ENCODE measurements around the gene MAS1L.

Gene MAS1L

GRCh38 chr6:29509711-29510110 is 22.0 kb upstream of the MAS1L start:
- DNase-seq: no peak

DNA sequence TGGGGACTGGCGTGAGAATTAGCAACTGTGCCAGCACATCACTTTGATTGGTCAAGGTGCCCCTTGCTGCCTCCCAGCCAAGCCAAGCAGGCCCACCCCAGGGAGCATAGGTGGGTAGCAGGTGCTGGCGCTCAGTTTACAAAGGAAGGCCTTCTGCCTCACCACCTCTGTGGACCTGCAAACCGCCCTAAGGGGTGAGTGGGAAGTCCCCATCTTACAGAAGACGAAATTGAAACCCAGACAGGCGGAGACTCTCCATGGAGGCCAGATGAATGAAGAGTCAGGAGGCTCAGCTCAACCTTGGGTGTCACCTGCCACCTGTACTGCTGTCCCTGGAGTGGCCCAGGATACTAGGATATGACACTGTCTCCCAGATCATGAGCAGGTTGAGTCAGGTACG is 21.5 kb upstream of the MAS1L start:
- DNase-seq: no peak

DNA sequence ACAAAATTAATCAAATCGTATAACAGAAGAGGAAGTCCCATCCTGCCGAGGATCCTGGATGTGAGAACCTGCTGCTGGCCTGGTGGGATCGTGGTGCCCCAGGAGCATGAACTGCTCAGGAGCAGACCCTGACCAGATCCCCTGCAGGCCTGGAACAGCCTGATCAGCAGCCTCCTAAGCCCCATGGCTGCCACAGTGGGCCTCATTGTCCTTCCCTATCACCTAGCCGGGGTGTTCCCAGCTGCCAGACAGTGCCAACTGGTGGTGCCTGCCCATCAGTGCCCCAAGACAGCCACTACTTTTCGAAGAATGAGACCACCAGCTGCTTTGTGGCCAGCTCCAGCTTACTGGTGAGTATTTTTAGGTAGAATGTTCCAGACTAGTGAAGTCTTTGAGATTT is 19.6 kb upstream of the MAS1L start:
- DNase-seq: no peak

GRCh38 chr6:29506446-29507067 is 18.8 kb upstream of the MAS1L start:
- no peak for DNase-seq

- DNase-seq: no peak
Measured at GRCh38 chr6:29505808-29506207, 18.1 kb upstream of the MAS1L start.

GRCh38 chr6:29504961-29505360 is 17.2 kb upstream of the MAS1L start:
- DNase-seq: no peak

DNA sequence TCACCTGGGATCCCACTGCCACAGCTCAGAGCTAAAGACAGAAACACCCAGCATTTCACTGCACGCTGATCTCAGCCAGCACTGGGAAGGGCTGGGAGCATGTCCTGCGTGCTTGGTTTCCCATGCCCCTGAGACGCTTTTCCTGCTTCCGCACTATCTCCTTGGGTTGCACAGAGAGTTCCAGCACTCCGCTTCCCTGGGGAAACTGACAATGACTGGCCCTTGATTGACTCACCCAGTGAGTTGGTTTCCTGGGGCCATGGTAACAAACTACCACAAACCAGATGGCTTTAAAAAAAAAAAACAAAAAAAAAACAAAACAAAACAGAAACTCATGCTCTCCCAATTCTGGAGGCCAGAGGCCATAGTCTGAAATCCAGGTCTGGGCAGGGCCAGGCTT is 14.8 kb upstream of the MAS1L start:
- no peak for DNase-seq

DNA sequence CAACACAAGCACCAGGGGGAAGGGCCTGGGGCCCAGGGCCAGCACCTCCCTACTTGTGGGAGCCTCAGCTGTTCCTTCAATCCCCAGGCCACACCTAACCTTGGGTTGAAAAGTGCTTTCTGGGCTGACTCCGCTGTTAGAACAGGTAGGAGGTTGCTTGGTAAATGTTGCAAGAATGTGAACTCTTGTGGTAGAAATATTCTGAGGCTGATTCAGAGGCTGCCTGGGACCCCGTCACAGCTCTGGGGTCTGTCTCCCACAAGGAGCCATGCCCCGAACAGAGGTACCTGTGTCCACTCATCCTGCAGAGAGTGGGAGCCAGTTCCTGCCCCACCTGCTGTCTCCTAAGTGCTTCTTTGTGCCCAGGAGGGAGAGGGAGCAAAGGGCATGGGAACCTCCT is 14.4 kb upstream of the MAS1L start:
- no peak for DNase-seq

GRCh38 chr6:29501106-29501505 is 13.3 kb upstream of the MAS1L start:
- DNase-seq: no peak

DNA sequence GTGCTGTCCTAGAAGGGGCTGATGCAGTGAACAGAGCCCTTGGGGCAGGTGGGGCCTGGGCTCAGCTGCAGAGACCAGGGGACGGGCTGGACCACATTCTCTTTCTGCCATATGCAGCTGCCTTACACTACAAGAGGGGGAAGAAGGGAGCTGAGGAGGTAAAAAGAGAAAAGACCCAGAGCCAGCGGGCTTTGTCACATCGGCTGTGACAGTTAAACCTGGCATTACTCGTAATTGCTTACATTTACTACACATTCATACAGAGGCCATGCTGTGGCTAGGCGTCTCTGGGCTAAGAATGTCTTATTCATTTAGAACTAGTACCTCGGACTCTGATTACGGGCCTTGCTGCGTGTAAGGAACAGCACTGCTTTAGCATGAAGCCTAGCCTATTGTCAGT is 12.8 kb upstream of the MAS1L start:
- DNase-seq: no peak

DNA sequence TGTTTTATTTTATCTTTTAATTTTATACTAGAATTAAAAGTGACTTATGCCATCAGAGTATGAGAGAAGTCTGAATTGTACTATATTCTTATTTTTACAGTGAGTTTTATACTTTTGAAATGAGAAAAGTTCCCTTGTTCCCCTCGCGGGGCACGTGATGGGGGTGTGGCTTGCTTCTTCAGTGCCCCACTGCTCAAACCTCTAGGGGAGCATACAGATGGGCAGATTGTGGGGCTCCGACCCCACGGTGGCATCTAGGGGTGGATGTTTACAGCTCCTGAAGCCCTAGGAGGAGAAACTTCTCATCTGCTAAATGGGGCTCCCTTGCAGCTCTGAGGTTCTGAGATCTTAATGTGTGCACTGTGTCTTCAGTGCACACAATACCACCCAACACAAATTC is 11.9 kb upstream of the MAS1L start:
- no peak for DNase-seq

DNA sequence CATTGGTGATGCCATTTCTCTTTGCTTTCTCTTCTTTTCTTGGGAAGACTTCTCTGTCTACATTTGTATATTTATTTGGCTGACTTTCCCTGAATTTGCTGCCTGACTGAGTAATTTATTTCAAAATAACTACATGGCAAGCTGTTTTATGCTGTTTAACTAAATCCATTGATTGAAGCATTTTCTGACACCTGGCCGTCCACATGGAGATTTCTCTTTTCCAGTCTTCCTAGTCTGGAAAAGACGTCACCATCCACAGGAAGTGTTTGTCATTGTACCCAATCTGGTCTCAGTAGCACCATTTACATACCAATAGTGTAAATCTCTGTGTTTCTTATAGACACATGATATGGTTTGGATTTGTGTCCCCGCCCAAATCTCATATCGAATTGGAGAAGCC is 9.2 kb upstream of the MAS1L start:
- DNase-seq: no peak

GRCh38 chr6:29495571-29495970 is 7.8 kb upstream of the MAS1L start:
- no peak for DNase-seq

- no peak for DNase-seq
Measured at GRCh38 chr6:29494131-29494530, 6.4 kb upstream of the MAS1L start.

GRCh38 chr6:29493261-29493660 is 5.5 kb upstream of the MAS1L start:
- DNase-seq: no peak

DNA sequence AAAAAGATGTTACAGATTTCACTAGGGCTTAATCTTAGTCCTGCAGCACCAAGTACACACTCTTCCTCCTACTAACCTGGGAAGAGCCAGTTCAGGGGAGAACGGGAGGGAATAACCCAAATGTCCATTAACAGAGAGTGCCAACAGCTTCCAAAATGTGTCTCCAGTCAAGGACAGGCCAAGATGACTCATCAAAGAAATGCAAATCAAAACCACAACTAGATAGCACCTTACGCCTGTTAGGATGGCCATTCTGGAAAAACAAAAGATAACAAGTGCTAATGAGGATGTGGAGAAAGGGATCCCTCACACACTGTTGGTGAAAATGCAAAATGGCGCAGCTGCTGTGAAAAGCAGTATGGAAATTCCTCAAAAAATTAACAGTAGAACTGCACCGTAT is 3.8 kb upstream of the MAS1L start:
- DNase-seq: no peak

GRCh38 chr6:29490552-29490951 is 2.8 kb upstream of the MAS1L start:
- no peak for DNase-seq

DNA sequence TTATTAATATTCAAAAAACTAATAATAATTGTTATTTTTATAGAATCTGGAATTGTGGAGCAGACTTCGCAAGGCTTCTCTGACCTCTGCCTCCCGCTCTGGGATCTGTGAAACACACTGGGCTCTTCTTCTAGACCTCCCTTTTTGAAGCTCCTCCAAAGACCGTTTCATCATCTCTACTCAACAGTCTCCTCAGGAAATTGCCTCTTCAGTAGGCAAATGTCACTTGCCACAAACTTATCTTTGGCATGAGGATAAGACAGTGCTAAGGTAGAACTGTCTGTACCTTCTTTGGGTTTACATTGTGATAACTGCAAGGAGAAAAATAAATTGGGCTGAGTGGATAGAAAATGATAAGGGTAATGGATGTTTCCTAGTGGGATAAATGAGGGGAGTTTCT is 2.3 kb upstream of the MAS1L start:
- DNase-seq: no peak

DNA sequence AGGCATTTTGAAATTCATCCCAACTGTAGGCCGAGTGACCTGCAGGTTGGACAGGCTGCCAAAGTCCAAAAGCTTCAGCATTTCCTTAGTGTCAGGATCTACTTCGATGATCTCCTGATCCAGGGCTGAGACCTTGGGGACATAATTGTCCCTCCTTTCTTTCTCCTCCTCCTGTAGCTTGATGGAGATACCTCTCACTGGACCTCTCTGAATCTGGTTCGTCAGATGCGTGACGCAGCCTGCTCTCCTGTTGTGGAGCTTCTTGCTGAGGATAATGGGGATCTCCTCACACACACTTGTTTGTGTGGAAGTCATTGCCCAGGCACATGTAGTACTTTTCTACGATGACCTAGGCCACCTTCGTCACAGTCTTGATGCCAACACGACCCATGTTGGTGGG is 1.5 kb upstream of the MAS1L start:
- DNase-seq: no peak

GRCh38 chr6:29488874-29489273 is 1.1 kb upstream of the MAS1L start:
- DNase-seq: no peak

GRCh38 chr6:29487131-29487530 is 625 bp downstream of the MAS1L start:
- no peak for DNase-seq

- DNase-seq: no peak
Measured at GRCh38 chr6:29486577-29486976, 1.2 kb downstream of the MAS1L start.

- no peak for DNase-seq
Measured at GRCh38 chr6:29483735-29484134, 4.0 kb downstream of the MAS1L start.

- no peak for DNase-seq
Measured at GRCh38 chr6:29483186-29483585, 4.6 kb downstream of the MAS1L start.

GRCh38 chr6:29479560-29479959 is 8.2 kb downstream of the MAS1L start:
- no peak for DNase-seq

DNA sequence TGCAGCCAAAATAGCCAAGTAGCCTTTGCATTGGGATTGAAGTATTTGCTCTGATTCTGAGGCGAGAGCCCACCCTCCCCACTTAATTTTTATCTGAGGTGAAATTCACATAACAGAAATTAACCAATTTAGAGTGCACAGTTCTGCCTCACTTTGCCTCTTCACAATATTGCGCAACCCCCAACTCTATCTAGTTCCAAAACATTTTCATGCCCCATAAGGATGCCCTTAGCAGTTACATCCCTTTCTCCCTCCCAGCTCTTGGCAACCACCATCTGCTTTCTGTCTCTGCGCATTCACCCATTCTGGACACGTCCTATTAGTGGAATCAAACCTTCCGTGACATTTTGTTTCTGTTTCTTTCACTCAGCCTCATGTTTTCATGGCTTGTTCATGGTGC is 9.0 kb downstream of the MAS1L start:
- DNase-seq: no peak
